ENCODE results near the gene XYLT1. TPM values are rescaled to one million over a fixed set of nuclear protein-coding genes. Genes with fewer than 3 reads are reported as not detected.

XYLT1 gene
- total RNA-seq, 1 experiment from 2014 or later, result 14.5 TPM

- Histone ChIP-seq H4K91ac (ENCODE audit: insufficient read length, low read depth, low read length) (no peak overlapping the region), H3K79me1 (ENCODE audit: insufficient read depth, low read depth, low read length, poor library complexity, severe bottlenecking) (no peaks in the 10 kb centered on the region), H3K23me2 (ENCODE audit: insufficient read length, low read depth, low read length, poor library complexity, severe bottlenecking) (no peaks in the 10 kb centered on the region), H2AK5ac (ENCODE audit: insufficient read length, low read length) (no peak overlapping the region), H2BK120ac (ENCODE audit: low read depth, low read length, poor library complexity, severe bottlenecking) (peak overlapping the region; percentile 90), H2BK12ac (ENCODE audit: insufficient read length, low read depth, low read length) (peak overlapping the region; percentile 92), H3K4me2 (ENCODE audit: insufficient read depth, insufficient read length, low read length) (peak overlapping the region; percentile 18), H3K9ac (ENCODE audit: extremely low read depth, insufficient read length, low read length) (no peak overlapping the region), H2BK20ac (ENCODE audit: low read depth, low read length, poor library complexity, severe bottlenecking) (peak overlapping the region; percentile 32), H4K5ac (ENCODE audit: insufficient read length, low read depth, low read length) (no peak overlapping the region), H2BK5ac (ENCODE audit: insufficient read length, low read length) (no peak overlapping the region), H4K20me1 (ENCODE audit: control insufficient read depth, insufficient read depth, insufficient read length) (no peaks in the 10 kb centered on the region), H3K9me3 (ENCODE audit: control insufficient read depth, low read depth, low read length) (no peaks in the 10 kb centered on the region), H2AFZ (ENCODE audit: low read length) (no peak overlapping the region), H3K23ac (ENCODE audit: insufficient read length, low read depth, low read length) (no peak overlapping the region), H3K18ac (ENCODE audit: insufficient read length, low read depth, low read length) (peak overlapping the region; percentile 85), H3K4me1 (ENCODE audit: insufficient read depth, low read length) (peaks cover 16% of the 10 kb centered on the region; the same call in 1 of the 2 replicates), H3K4ac (ENCODE audit: low read depth, low read length) (no peak overlapping the region; the same call in 1 of the 2 replicates), H3K56ac (ENCODE audit: insufficient read length, low read depth, low read length) (no peak overlapping the region), H4K8ac (replicated peaks; ENCODE audit: insufficient read length, low read depth, low read length) (no peak overlapping the region), H2BK15ac (ENCODE audit: low read depth, low read length) (no peak overlapping the region), H3K27ac (ENCODE audit: insufficient read length, low read depth, low read length) (peak overlapping the region; percentile 93), H3K79me2 (ENCODE audit: insufficient read depth, low read length) (no peaks in the 10 kb centered on the region), H3K27me3 (ENCODE audit: insufficient read depth, low read length) (no peaks in the 10 kb centered on the region), H3T11ph (ENCODE audit: low read length) (peak overlapping the region; percentile 86), H3K14ac (ENCODE audit: insufficient read depth, low read length) (no peak overlapping the region)
- no peak for TF ChIP-seq CTCF (conservative IDR thresholded peaks at IDR 0.05)
- peak; percentile 59 for DNase-seq
- H3K4me1 Mint-ChIP-seq, result peaks cover 70 to 71% of the 10 kb centered on the region in 2 experiments
- H3K27ac Mint-ChIP-seq, result peak overlapping the region; percentile 96 to 97 (median 96)
- WGBS (ENCODE audit: extremely low coverage, insufficient read length, low lambda C conversion rate), result no CpG with 5 or more reads among the region's 7 CpGs
- peaks cover 13 to 20% of the 10 kb centered on the region in 2 experiments for H3K9me3 Mint-ChIP-seq
- peak overlapping the region in 1 of 2 experiments; percentile 13; a peak in 2 of 5 replicates for H3K4me3 Mint-ChIP-seq
- H3K36me3 Mint-ChIP-seq (ENCODE audit: insufficient read depth in 1 of 3, low read depth in 3 of 3), result peaks cover 7 to 9% (median 7%) of the 10 kb centered on the region in 3 experiments
- peaks cover 8% of the 10 kb centered on the region; the same call in 1 of the 2 replicates for H3K27me3 Mint-ChIP-seq (ENCODE audit: low read depth)
Measured at GRCh38 chr16:17082095-17082882, 388.5 kb downstream of the XYLT1 start.

Data from H9 (cell line).